Frontal cortex (tissue), 4 donors: ENCODE results near the gene CCT7. TPM values are rescaled to one million over a fixed set of nuclear protein-coding genes. Genes with fewer than 3 reads are reported as not detected.
"Not testable (repeated sequence)": the region's sequence is repeated elsewhere in the genome, so short reads cannot be mapped to it uniquely, and the experiment has no call there.

Source experiments
- DNase-seq, 2 donors: peaks; one replicate each; pipeline ENCODE4 v3.0.0; 2012; ENCODE audit warnings: low spot score in 2 of 2
- FAIRE-seq: peaks from 2 replicates; lab custom pipeline; 2012; peaks lifted over from hg19 to GRCh38; lab: Jason Lieb, UNC
- total RNA-seq: library from RNA; depleted of rRNA; stranded (reverse); fragments of >200 nt; gene quantifications from one replicate; pipeline ENCODE4 v1.2.3, GENCODE V29; 2014
- donor health status: control.
- donor health status: control.
- donor health status: control.

The CCT7 gene
- total RNA-seq, 1 donor from 2014 or later: 214 TPM

DNA sequence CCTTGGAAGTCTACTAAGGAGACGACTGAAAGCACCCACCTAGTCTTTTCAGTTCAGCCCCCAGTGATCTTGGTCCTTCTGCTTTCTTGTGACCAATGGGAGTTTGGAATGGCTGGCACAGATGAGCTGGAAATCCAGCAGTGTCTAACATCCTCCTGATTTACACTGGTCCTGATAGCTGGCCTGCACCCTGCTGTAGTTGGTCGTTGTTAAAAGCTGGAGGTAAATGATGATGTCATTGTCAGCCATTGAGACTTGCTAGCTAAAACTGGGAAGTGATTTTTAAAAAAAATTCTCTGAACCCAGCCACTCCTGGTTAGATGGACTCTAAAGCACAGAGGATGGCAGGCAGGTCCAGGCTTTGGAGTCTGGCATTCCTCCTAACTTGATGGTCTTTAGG, 19.3 kb downstream of the CCT7 start:
- FAIRE-seq (no peak), DNase-seq (no peak)

DNA sequence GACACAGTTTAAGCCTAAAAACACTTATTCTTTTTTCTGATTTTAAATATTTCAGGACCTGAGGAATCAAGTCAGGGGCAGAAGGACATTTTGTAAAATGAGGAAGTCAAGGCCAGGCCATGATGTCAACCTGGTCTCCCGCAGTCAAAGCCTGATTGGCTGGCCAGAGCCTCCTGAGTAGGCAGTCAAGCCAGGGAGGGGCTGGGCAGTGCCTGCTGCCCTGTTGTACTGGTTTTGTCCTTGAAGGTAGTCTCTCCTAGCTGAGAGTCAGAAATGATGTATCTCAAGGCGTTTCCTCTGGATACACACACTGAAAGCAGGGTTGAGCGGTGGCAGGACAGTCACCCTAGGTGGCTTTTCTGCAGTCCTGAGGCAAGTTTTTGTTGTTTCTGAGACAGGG, 19.8 kb downstream of the CCT7 start:
- no peak for FAIRE-seq

DNA sequence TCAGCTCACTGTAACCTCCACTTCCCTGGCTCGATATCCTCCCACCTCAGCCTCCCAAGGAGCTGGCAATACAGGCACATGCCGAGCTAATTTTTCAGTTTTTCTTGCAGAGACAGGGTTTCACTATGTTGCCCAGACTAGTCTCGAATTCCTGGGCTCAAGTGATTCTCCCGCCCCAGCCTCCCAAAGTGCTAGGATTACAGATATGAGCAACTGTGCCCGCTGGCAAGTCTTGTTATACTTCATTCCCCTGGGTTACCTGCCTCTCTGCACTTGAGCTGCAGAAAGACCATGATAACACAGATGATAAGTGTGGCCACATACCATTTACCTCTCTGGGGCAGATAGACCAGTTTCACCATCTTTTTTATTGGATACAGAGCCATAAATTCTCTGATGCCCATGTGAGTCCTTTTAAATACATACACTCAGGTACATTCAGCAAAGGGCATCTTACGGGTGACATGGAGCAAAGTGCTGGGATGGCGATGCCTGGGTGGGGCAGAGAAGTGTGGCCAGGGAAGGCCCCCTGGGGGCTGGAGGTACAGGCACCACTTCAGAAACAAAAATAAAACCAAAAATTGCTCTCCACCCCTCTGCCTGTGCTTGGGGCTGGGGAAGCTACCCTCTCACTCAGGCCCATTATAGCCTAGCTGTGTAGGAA, 20.4 kb downstream of the CCT7 start:
- FAIRE-seq (no peak), DNase-seq (no peak)

More for the DNA sequence above, 19.8 kb downstream of the CCT7 start:
- no peak for DNase-seq

DNA sequence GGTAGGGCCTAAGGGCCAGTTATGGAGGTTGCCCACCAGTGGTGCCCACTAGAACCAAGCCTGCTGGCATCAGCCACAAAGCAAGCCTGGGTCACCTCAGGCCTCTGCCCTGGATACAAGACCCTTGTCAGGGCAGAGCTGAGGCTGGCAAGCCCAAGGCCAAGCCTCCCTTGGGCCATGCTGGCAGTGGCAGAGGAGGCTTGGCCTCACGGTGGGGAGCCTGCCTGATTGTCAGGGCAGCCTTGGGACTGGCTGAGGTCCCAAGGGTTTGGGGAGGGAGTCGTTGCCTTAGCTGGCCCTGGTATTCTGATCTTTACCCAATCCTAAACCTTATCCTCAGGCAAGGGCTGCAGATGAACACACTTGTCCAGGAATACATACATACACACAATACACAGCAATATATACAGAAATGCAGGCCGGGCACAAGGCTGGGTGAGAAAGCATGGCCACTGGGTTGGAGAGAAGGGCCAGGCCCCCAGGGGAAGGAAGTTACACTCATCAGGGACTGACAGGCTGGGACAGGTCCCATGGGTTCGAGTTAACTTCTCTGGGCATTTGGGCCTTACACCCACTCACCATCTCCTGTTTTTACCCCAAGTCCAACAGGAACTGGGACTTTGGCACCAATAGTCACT, 21.0 kb downstream of the CCT7 start:
- no peak for DNase-seq
- no peak for FAIRE-seq

DNA sequence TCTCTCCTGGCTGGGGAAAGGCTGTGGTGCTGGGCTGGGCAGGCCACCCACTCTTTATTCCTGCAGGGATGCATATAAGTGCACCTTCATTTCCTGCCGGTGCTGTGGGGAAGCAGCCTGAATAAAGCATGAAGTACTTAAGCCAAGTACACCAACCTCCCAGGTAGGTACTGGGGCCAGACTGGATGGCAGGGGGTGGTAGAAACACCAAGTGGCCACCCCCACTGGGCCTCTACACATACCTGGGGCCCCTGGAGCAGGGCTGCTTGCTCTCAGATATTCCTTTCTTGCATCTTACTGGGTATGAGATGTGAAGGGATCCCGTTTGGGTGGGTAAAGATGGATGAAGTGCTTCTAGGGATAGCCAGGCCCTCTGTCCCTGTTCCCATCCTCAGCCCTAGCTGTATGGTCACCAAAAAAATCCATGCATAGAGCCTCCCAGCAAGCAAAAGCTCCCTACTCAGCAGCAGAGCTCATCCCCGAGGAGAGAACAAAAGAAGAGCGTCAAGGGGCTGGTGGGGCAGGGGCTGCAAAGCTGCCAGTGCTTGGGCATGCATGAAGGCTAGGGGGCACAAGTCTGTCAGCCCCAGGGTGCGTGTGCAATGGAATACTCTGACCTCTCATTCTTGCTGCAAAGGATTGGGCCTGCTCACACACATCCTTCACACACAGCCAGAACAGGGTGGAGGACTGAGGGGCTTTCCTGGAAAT, 22.0 kb downstream of the CCT7 start:
- DNase-seq (no peak), FAIRE-seq (no peak)

DNA sequence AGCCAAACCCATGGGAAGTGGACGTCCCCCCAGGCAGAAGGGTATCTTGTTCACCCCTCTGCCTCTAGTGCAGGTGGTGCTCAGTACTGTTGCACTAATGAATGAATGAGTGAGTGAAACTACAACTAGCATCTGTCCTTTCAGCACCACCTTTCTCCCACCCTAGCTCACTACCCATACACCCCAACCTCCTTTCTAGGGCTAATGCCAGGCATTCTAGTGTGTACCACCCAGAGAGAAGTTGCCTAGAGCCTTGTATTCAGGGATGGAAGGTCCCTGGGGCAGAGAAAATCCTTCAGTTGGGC, 22.5 kb downstream of the CCT7 start:
- DNase-seq: no peak
- FAIRE-seq: no peak

DNA sequence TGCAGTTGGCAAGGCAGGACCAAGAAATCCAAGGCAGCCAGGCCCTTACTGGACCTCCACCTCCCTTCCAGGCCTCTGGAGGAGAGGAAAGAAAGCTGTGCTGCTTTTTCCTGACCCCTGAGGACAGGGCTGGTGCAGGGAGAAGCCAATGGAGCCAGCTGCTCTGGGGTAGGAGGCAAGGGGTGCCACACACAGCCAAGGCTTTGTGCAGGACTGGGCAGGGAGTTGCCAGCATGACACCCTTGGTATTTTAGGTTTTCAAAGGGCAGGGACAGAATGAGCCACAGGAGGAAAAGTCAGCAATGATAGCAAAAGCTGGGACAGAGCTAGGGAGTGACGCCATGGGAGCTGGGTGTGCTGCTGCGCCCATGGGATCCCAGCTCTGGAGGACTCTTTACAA, 22.9 kb downstream of the CCT7 start:
- FAIRE-seq (no peak), DNase-seq (no peak)

DNA sequence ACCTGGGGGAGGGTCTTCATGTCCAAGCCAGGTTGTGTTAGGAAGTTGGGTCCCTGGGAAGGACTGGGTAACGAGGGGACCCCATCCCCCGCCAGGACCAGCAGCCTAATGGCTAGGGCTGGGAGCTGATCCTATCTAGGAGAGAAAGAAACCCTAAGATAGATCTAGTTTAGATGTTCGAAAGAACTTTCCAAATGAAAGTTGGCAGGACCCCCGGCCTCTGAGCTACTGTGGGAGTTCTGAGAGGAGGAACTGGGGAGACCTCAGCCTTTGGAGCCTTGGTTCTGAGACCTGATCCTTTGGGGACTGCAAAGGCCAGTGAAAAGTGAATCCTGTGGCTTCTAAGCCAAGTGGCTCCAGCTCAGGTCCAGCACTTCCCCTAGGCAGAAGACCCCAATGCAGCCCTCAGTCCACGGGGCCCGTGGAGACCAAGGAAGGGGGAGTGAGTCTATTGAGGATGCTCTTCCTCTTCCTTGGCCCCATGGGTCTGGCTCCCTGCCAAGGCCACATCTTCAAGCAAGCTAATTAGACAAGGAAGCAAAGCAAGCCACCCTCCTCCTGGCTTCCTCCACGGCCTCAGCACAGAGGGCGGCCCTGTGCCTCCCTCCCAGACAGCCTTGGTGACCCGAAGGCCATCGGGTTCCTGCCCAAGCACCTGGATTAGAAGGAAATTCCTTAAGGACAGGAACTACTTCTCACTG, 23.5 kb downstream of the CCT7 start:
- no peak for FAIRE-seq
- DNase-seq: no peak

DNA sequence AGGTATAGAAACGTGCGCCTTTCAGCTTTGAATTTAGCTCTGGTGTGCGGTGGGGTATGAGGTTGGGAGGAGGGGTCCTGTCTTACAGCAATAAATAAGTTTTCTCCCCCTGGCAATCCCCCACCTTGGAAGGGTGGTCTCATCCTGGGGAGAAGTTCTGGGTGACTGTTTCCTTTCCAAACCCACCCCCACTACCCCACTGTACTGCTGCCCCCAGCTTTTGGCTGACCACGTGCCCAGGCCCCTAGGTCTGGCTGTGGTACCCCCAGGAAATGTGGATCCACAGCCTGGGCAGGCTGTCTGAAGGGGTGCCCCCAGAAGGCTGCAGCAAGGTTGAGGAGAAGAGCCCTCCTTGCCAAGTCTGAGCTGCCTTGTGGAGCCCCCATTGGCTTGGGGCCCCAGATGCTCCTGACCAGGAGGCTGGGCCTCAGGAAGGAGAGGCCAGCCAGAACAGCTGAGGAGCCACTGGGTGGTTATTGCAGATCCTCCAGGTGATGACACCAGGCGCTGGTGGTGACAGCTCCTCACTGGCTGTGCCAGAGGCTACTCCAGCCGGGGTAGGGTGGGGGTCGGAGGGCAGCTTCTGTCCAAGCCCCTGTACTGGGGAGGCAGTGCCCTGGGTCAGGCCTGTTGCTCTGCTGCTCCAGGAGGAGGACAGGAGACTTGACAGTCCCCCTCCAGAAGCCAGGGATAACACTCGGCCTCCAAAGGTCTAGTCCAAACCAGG, 24.2 kb downstream of the CCT7 start:
- no peak for DNase-seq
- no peak for FAIRE-seq

DNA sequence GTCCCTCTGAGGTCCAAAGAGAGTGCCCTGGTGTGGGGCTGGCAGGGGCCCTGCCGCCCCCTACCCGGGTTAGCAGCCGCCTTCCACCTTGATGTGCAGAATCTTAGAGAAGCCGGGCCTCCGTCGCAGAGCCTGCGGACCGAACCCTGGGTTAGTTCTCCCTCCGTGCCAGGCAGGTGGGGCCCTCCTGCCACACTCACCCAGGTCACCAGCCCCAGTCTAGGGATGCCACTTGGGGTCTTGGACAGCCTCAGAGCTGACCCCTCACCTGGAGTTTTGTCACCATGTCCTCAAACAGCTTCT, 24.8 kb downstream of the CCT7 start:
- DNase-seq (no peak), FAIRE-seq (no peak)

DNA sequence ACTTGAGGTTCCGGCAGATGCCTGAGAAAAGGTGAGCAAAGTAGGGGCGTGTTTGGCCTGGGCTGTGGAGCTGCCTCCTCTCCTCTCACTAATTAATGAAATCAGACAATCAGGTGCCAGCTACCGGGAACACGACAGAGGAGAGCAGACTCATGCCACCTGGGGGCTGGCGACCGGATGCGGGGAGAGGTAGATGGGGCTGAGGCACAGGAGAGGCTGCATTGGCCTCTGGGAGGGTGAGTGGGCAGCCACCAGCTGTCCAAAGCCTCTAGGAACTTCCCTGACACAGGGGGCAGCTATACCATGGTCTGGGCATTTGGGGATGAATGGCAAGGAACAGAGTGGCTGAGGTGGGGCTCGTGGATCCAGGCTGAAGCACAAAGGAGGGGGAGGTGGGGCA, 25.2 kb downstream of the CCT7 start:
- no peak for FAIRE-seq
- no peak for DNase-seq

DNA sequence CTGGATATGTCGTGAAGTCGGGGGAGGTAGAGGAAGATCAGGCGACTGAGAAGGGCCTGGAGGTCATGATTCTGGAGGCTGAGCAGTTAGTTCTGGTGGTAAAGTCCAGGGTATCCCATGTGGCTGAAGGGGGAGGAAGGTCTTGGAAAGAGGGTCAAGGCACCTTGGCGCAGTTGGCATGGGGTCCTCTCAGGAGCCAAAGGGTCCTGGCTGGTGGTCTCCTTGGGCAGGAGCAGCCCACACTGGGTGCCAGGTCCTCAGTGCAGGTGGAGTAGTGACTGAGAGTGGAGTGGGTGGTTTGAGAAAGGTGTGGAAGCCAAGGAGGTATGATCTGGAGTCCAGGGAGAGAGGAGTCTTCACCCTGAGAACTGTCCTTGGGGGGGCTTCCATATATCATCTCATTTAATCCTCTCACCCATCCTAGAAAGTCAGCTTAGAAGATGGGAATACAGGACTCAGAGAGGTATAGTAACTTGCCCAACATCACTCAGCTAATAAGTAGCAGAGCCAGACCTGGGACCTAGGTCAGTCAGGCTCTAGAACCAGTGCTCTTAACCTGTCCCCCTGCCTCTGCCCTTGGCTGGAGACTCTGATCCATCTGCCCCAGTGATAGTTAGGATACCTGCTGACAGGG, 25.7 kb downstream of the CCT7 start:
- no peak for DNase-seq
- FAIRE-seq: no peak

DNA sequence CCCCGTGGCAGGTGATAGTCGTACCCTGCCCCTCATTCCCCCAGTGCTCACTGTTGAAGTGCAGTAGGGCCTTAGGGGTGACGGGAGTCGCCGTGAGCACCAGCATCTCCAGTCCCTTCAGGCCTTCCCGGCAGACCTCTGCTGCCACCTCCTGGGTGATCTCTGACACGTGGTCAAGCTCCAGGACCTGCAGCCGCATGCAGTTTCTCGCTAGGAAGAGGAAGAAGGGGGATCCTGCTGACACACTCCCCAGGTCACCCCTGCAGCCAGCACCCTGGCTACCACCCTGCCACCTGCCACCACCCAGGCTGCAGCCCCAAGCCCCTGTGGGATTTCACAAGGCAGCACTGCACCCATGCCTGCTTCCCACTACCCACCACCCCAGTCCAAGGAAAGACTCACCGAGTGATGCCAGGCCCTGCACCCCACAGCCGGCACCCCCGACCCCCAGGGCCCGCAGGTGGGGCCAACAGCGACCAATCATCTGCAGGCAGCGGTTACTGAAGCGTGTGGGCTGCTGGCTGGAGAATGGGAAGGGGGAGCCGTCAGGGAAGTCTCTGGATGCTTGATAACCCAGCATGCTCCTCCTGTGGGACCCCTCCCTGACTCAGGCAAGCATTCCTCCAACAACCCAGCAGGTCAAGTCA, 26.4 kb downstream of the CCT7 start:
- DNase-seq (peak; percentile 63 to 75), FAIRE-seq (no peak)

DNA sequence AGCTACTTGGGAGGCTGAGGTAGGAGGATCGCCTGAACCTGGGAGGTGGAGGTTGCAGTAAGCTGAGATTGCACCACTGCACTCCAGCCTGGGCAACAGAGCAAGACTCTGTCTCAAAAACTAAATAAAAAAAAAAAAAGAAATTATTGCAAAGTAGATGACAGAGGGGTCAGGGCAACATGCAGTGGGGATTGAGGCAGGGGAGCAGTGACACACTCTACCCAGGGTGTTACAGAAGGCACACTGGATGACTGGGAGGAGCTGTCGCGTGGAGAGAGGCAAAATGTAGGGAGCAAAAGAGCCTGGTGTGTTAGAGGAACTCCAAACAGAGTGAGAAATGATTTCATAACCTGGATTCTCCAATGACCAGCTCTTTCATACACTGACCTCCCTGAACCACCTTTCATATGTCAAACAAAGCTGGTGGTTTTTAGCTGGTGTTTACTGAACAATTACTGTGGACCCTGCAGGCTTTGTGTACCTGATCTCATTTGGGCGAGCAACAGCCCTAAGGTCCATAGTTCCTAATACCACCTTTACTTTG, 28.1 kb downstream of the CCT7 start:
- no peak for FAIRE-seq
- DNase-seq: no peak

DNA sequence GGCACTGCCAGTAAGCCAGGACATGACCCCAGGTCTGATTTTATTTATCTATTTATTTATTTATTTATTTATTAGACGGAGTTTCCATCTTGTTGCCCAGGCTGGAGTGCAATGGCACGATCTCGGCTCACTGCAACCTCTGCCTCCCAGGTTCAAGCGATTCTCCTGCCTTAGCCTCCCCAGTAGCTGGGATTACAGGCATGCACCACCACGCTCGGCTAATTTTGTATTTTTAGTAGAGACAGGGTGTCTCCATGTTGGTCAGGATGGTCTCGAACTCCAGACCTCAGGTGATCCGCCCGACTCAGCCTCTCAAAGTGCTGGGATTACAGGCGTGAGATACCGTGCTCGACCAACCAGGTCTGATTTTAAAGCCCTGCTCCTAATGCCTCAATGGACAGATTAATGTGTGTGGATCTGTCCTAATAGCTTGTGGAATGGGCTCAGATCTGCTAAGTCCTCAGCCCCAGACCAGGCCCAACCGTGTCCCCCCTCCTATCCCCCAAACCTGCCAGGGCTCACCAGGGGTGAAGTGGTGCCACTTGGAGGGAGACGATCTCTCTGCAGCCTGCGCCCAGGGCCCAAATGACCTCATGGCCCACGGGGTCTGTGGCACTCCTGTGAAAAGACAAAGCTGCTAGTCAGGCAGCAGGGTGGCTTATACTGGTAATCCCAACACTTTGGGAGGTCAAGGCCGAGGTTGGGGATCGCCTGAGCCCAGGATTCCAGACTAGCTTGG, 28.8 kb downstream of the CCT7 start:
- not testable (repeated sequence) for DNase-seq, FAIRE-seq

DNA sequence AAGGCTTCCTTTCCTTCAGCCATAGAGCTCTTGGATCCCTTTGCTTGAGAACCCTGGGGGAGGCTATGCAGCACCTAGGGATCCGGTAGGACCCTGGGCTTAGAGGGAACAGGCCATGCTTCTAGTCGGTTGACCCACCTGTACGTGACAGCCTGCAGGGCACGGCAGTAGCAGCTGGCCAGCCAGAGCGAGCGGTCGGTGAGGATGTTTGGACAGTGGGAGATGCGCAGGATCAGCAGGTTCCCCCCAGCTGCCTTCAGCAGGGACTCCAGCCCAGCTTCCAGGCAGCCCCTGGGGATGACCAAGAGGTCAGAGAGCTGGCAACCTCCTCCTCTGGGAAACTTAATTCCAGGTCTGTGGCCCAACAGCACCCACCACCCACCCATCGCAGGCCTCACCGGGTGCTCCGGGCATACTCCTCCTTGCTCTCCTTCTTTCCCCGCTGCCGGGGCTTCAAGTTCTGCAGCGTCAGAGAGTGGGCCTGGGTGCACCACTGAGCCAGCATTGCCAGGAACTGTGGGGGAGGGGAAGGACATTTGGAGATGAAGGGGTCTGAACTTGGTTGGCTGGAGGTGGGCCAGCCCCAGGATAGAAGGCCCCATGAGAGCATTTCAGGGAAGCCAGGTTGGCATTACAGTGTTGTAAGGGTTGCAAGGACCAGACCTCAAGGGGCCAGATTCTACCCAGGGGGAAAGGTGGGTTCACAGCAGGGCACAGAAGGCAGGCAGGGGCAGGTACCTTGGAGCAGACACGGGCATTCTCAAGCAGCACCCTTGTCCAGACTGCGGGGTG, 29.6 kb downstream of the CCT7 start:
- no peak for DNase-seq
- FAIRE-seq: no peak

DNA sequence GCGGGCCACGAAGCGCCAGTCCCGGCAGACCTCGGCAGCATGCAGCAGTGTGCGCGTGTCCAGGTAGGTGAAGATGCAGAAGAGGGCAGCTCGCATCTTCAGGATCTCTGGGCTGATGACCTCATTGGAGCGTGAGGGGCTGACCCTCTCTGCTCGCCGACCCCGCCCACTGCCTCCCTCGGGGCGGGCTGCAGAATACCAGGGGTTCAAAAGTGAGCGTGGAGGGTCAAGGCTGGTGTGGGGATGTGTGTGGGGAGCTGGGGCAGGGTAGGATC, 30.2 kb downstream of the CCT7 start:
- DNase-seq: no peak
- FAIRE-seq: no peak

DNA sequence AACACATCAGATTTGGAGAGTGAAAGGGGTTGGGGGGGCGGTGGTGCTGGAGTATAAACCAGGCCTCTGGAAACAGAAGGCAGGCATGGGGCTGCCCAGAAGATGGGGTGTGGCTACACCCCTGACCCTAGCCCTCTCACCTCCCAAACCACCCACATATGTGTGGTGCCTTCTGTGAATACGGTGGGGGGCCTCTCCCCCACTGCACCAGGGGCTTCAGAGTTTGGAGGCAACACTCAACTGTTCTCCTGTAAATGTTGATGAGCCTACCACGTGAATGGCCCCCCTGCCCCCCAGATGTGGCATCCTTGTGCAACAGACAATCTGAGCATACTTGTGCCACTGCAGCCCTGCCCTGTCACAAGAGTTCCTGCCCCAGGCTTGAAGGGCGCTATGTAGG, 30.7 kb downstream of the CCT7 start:
- DNase-seq: no peak
- FAIRE-seq: no peak
